Smooth muscle cell (in vitro differentiated cells): ENCODE measurements around the gene EAF2. TPM values are rescaled to one million over a fixed set of nuclear protein-coding genes. Genes with fewer than 3 reads are reported as not detected.

Experiments used
- DNase-seq: peaks from one replicate; lab custom pipeline; 2025; ENCODE audit not compliant: unreplicated experiment; lab: John Stamatoyannopoulos, UW
- H2AFZ ChIP-seq: fragments of 200-600 bp; sonication (generic); 2 replicates; pipeline ENCODE4 v1.6.0; 2016; ENCODE audit warnings: antibody characterized with exemption, low read depth, mild to moderate bottlenecking
- H3F3A ChIP-seq: fragments of 200-600 bp; sonication (generic); 2 replicates; pipeline ENCODE4 v1.6.0; 2017; ENCODE audit warnings: antibody characterized with exemption, low read depth
- H3K27ac ChIP-seq: fragments of 200-600 bp; sonication (generic); 2 replicates; pipeline ENCODE4 v1.5.1; 2016; ENCODE audit warnings: low read depth, mild to moderate bottlenecking
- H3K27me3 ChIP-seq: fragments of 200-600 bp; sonication (generic); 2 replicates; pipeline ENCODE4 v1.6.1; 2016; ENCODE audit warnings: low read depth, mild to moderate bottlenecking
- H3K36me3 ChIP-seq: fragments of 200-600 bp; sonication (generic); 2 replicates; pipeline ENCODE4 v1.5.1; 2016; ENCODE audit warnings: low read depth
- H3K4me1 ChIP-seq: fragments of 200-600 bp; sonication (generic); 2 replicates; pipeline ENCODE4 v1.5.1; 2016; ENCODE audit warnings: low read depth
- H3K4me2 ChIP-seq: fragments of 200-600 bp; sonication (generic); 2 replicates; pipeline ENCODE4 v1.6.0; 2016; ENCODE audit warnings: mild to moderate bottlenecking
- H3K4me3 ChIP-seq: fragments of 200-600 bp; sonication (generic); 2 replicates; pipeline ENCODE4 v1.5.1; 2016; ENCODE audit warnings: mild to moderate bottlenecking
- H3K79me2 ChIP-seq: fragments of 200-600 bp; sonication (generic); 2 replicates; pipeline ENCODE4 v1.6.0; 2016; ENCODE audit warnings: low read depth, mild to moderate bottlenecking
- H3K9ac ChIP-seq: fragments of 200-600 bp; sonication (generic); 2 replicates; pipeline ENCODE4 v1.6.0; 2016; ENCODE audit warnings: low read depth
- H3K9me3 ChIP-seq: fragments of 200-600 bp; sonication (generic); replicated peaks from 2 replicates; pipeline ENCODE4 v1.5.1; 2016; ENCODE audit warnings: low read depth
- H4K20me1 ChIP-seq: fragments of 200-600 bp; sonication (generic); 2 replicates; pipeline ENCODE4 v1.6.0; 2016; ENCODE audit warnings: low read depth
- CTCF ChIP-seq: fragments of 200-600 bp; sonication (generic); IDR thresholded peaks from 2 replicates; pipeline ENCODE4 v1.5.1; 2017; ENCODE audit warnings: borderline replicate concordance, mild to moderate bottlenecking, antibody characterized with exemption; ENCODE audit not compliant: insufficient read depth, poor library complexity, severe bottlenecking
- WGBS: methylation state at CpG from one replicate; pipeline ENCODE4 v1.1.7; 2016; ENCODE audit warnings: low lambda C conversion rate; 5-methylcytosine and 5-hydroxymethylcytosine counted together
- polyA plus RNA-seq: library from polyadenylated mRNA; unstranded; fragments of >200 nt; fragmentation: Nextera tagmentation; extraction: Ambion mirVana; gene quantifications from 2 replicates; pipeline ENCODE4 v1.2.1, GENCODE V29; 2016
- total RNA-seq: library from RNA; depleted of rRNA; stranded (reverse); fragments of >200 nt; gene quantifications from 2 replicates; pipeline ENCODE4 v1.2.3, GENCODE V29; 2014

Gene EAF2
- total and polyA plus RNA-seq, 2 experiments from 2014 or later = 4.1 to 5.1 TPM

- no peaks in the 10 kb centered on the region for H3K79me2 ChIP-seq
- H3K4me3 ChIP-seq = no peak overlapping the region
- no peak for TF ChIP-seq CTCF
- no peaks in the 10 kb centered on the region for H3K36me3 ChIP-seq
- no peaks in the 10 kb centered on the region for H3K4me1 ChIP-seq
- no peak for DNase-seq
- H3K9ac ChIP-seq = no peak overlapping the region
- H2AFZ ChIP-seq = no peak overlapping the region
- no peaks in the 10 kb centered on the region for H3K9me3 ChIP-seq
- no peak overlapping the region for H3K27ac ChIP-seq
- H3K27me3 ChIP-seq = no peaks in the 10 kb centered on the region
- no peak overlapping the region for H3K4me2 ChIP-seq
- H4K20me1 ChIP-seq = no peaks in the 10 kb centered on the region
- no peaks in the 10 kb centered on the region for H3F3A ChIP-seq
- 100% methylated on average over 2 of the region's 2 CpGs for WGBS
Measured at GRCh38 chr3:121869736-121870135, 34.7 kb downstream of the EAF2 start.

GRCh38 chr3:121870717-121871116, 35.7 kb downstream of the EAF2 start:
- TF ChIP-seq CTCF = no peak
- H3K79me2 ChIP-seq = no peaks in the 10 kb centered on the region
- no peaks in the 10 kb centered on the region for H3F3A ChIP-seq
- no peaks in the 10 kb centered on the region for H3K27me3 ChIP-seq
- H3K4me1 ChIP-seq = no peaks in the 10 kb centered on the region
- H3K9ac ChIP-seq = no peak overlapping the region
- no peak overlapping the region for H3K27ac ChIP-seq
- H3K4me2 ChIP-seq = no peak overlapping the region
- no peak overlapping the region for H3K4me3 ChIP-seq
- no peaks in the 10 kb centered on the region for H3K9me3 ChIP-seq
- H3K36me3 ChIP-seq = no peaks in the 10 kb centered on the region
- H4K20me1 ChIP-seq = no peaks in the 10 kb centered on the region
- no peak overlapping the region for H2AFZ ChIP-seq
- no peak for DNase-seq

GRCh38 chr3:121871430-121871829, 36.4 kb downstream of the EAF2 start:
- Histone ChIP-seq H2AFZ (no peak overlapping the region), H3F3A (no peaks in the 10 kb centered on the region), H3K4me1 (no peaks in the 10 kb centered on the region), H3K9me3 (no peaks in the 10 kb centered on the region), H3K27me3 (no peaks in the 10 kb centered on the region), H3K9ac (no peak overlapping the region), H4K20me1 (no peaks in the 10 kb centered on the region), H3K27ac (no peak overlapping the region), H3K4me2 (no peak overlapping the region), H3K79me2 (no peaks in the 10 kb centered on the region), H3K4me3 (no peak overlapping the region), H3K36me3 (no peaks in the 10 kb centered on the region)
- 80% methylated on average over 1 of the region's 1 CpG for WGBS
- no peak for TF ChIP-seq CTCF
- no peak for DNase-seq

- Histone ChIP-seq H3K27ac (no peak overlapping the region), H3K9ac (no peak overlapping the region), H3K79me2 (no peaks in the 10 kb centered on the region), H3K4me2 (no peak overlapping the region), H3K4me3 (no peak overlapping the region), H3K9me3 (no peaks in the 10 kb centered on the region), H3K36me3 (no peaks in the 10 kb centered on the region), H4K20me1 (no peaks in the 10 kb centered on the region), H3K4me1 (no peaks in the 10 kb centered on the region), H2AFZ (no peak overlapping the region), H3F3A (no peaks in the 10 kb centered on the region), H3K27me3 (no peaks in the 10 kb centered on the region)
- 86% methylated on average over 1 of the region's 1 CpG for WGBS
- TF ChIP-seq CTCF = no peak
- no peak for DNase-seq
Measured at GRCh38 chr3:121878411-121878810, 43.4 kb downstream of the EAF2 start.
